ENCODE data around the gene MAPK12. TPM values are rescaled to one million over a fixed set of nuclear protein-coding genes. Genes with fewer than 3 reads are reported as not detected.

MAPK12 gene
- total RNA-seq, 1 donor from 2014 or later: 63.3 TPM

DNA sequence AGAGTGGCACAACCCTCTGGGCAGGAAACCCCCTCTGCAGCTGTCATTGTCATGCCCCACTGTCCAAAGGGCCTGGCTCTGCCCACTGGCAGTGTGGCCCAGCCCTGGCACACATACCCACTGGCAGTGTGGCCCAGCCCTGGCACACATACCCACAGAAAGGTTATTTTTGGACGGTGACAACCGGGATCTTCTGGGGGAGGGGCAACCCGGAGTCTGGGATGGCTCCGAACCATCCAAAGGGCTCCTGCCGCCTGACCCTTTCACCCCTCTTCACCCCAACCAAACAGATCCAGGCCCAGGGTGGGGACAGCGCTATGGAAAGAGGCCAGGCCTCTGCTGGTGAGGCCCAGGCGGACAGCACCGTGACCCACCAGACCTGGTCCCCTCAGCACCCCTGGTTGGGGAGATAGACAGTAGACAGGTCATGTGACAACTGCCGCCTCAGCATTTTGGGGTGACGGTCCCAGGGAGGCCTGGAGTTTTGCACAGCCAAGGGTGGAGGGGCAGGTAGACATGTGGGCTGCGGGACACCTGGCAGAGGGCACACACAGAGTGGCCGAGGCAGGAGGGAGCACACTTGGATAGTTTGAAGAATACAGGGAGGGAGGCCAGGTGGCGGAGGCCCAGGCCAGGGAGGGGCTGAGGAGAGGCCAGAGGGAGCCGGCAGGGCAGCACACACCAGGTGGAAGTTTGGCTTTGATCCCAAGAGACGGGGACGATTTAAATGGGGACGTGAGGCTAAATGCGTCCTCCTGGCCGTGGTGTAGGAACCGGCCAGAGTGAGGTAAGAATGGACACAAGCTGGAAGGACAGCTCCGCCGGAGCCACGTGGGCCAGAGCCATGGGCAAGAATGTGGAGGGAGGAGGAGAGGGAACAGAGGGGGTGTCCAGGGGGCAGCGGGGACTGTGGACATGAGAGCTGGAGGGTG lies 2.9 kb downstream of the MAPK12 start:
- DNase-seq (ENCODE audit: low spot score in 2 of 2, unreplicated experiment in 2 of 2): no peak
- no peaks in the 10 kb centered on the region for H3K9me3 Mint-ChIP-seq
- H3K4me1 Mint-ChIP-seq: peaks cover 8% of the 10 kb centered on the region
- TF ChIP-seq CTCF (IDR thresholded peaks at IDR 0.05; ENCODE audit: unreplicated experiment): no peak
- H3K36me3 Mint-ChIP-seq: no peaks in the 10 kb centered on the region
- peaks cover 6% of the 10 kb centered on the region for H3K27me3 Mint-ChIP-seq (ENCODE audit: low read depth)
- H3K4me3 Mint-ChIP-seq: peak overlapping the region; percentile 37
- no peak overlapping the region for H3K27ac Mint-ChIP-seq

DNA sequence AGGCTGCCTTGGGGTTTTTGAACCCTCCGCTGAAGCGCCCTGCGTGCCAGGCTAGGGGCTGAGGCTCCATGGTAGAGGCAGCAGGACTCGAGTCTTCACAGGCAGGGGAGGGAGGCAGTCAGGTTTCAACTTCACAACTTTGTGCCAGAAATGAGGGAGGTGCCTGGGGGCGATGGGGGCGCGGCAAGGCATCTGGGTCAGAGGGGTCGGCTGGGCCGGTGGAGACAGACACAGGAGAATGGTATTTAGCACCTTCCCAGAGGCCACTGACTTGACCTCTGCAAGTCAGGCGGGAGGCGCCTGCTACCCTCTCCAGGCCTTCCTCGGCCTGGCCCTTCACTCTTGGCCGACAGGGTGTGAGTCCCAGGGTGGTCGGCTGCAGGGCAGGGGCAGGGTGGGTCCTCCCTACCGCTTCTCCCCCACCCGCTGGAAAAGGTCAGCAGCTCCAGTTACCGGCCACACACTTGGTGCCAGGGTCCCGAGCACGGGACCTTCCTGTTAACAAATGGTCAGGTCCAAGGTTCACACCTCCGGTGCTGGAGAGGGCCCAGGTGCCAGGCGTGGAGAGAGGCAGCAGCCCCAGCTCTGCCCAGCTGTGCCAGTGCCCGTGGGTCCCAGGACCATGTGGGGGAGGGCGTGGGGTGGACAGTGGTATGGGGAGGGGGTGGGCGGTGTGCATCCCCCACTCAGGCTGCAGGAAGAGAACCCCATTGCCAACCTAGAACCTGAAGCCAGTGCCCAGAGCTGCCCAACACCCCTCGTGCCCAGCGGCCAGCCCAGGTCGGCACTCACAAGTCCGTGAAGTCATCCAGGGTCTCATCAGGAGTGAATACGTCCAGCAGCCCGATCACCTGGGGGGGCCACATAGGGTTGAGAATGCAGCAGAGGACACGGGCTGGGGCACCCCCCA lies 3.8 kb downstream of the MAPK12 start:
- H3K4me3 Mint-ChIP-seq: no peak overlapping the region
- H3K9me3 Mint-ChIP-seq: no peaks in the 10 kb centered on the region
- TF ChIP-seq CTCF (IDR thresholded peaks at IDR 0.05; ENCODE audit: unreplicated experiment): no peak
- H3K27me3 Mint-ChIP-seq (ENCODE audit: low read depth): peaks cover 6% of the 10 kb centered on the region
- H3K27ac Mint-ChIP-seq: no peak overlapping the region
- H3K36me3 Mint-ChIP-seq: no peaks in the 10 kb centered on the region
- peaks cover 8% of the 10 kb centered on the region for H3K4me1 Mint-ChIP-seq
- no peak for DNase-seq (ENCODE audit: low spot score in 2 of 2, unreplicated experiment in 2 of 2)

- Mint-ChIP-seq H3K4me3 (no peak overlapping the region), H3K9me3 (no peaks in the 10 kb centered on the region), H3K27ac (no peak overlapping the region), H3K27me3 (ENCODE audit: low read depth) (peaks cover under 1% of the 10 kb centered on the region), H3K4me1 (peaks cover 2% of the 10 kb centered on the region), H3K36me3 (no peaks in the 10 kb centered on the region)
- no peak for DNase-seq (ENCODE audit: low spot score in 2 of 2, unreplicated experiment in 2 of 2)
- TF ChIP-seq CTCF (IDR thresholded peaks at IDR 0.05; ENCODE audit: unreplicated experiment): no peak
These were observed 4.4 kb downstream of the MAPK12 start for GRCh38 chr22:50257041-50257440.

DNA sequence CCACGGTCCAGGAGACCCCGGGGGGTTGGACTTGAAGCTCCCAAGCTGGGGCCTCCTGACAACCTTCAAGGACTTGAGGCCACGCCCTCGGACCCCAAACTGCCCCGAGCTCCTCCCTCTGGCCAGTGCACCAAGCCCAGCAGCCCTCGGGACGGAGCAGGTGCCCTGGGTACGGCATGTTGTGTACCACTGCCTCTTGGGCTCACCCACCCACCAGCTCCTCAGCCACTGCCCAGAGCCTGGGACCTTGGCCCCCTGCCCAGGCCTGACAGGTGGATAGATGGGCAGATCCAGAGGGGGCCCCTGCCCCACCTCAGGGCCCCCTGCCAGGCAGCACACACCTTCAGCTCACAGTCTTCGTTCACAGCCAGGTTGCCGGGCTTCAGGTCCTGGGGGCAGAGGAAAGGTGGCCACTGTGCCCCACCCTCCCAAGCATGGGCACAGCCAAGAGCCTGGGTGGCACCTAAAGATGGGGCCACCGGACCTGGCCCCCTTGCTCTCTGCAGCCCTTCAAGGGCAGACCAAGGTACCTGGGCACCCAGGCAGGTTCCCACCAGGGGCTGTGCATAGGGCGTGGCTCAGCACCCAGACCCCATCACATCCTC lies 5.1 kb downstream of the MAPK12 start:
- DNase-seq (ENCODE audit: low spot score in 2 of 2, unreplicated experiment in 2 of 2): no peak
- no peaks in the 10 kb centered on the region for H3K9me3 Mint-ChIP-seq
- H3K4me3 Mint-ChIP-seq: no peak overlapping the region
- TF ChIP-seq CTCF (IDR thresholded peaks at IDR 0.05; ENCODE audit: unreplicated experiment): no peak
- H3K27ac Mint-ChIP-seq: no peak overlapping the region
- no peaks in the 10 kb centered on the region for H3K27me3 Mint-ChIP-seq (ENCODE audit: low read depth)
- no peaks in the 10 kb centered on the region for H3K36me3 Mint-ChIP-seq
- no peaks in the 10 kb centered on the region for H3K4me1 Mint-ChIP-seq

- Mint-ChIP-seq H3K4me3 (no peak overlapping the region), H3K27ac (no peak overlapping the region), H3K9me3 (no peaks in the 10 kb centered on the region), H3K4me1 (peaks cover 2% of the 10 kb centered on the region), H3K36me3 (no peaks in the 10 kb centered on the region), H3K27me3 (ENCODE audit: low read depth) (no peaks in the 10 kb centered on the region)
- no peak for TF ChIP-seq CTCF (IDR thresholded peaks at IDR 0.05; ENCODE audit: unreplicated experiment)
- DNase-seq (ENCODE audit: low spot score in 2 of 2, unreplicated experiment in 2 of 2): no peak
These were observed 5.9 kb downstream of the MAPK12 start for GRCh38 chr22:50255607-50256006.
